Thyroid gland (tissue), 4 donors: ENCODE data around the gene FAM13C. TPM values are rescaled to one million over a fixed set of nuclear protein-coding genes. Genes with fewer than 3 reads are reported as not detected.
A peak's percentile ranks its signal among the peaks of the same experiment; 100 is the strongest.

Experiments used
- DNase-seq, 2 donors: peaks; one replicate each; pipeline ENCODE4 v3.0.0-alpha.2; 2019
- H3K27ac ChIP-seq, 3 donors: fragments of 200-600 bp; sonication (generic); 1 replicate in 2 of 3; 2 replicates in 1 of 3; pipeline ENCODE4 v1.5.1; 2016 to 2019; ENCODE audit warnings: mild to moderate bottlenecking in 1 of 3, moderate library complexity in 1 of 3
- H3K27me3 ChIP-seq: fragments of 200-600 bp; sonication (generic); one replicate; pipeline ENCODE4 v1.5.1; 2019
- H3K36me3 ChIP-seq, 2 donors: fragments of 200-600 bp; sonication (generic); one replicate each; pipeline ENCODE4 v1.5.1; 2016 to 2019
- H3K4me1 ChIP-seq, 2 donors: fragments of 200-600 bp; sonication (generic); one replicate each; pipeline ENCODE4 v1.5.1; 2017 to 2019
- H3K4me3 ChIP-seq, 3 donors: fragments of 200-600 bp; sonication (generic); replicated peaks in 1 of 3; 1 replicate in 2 of 3; 2 replicates in 1 of 3; pipeline ENCODE4 v1.5.1; 2016; ENCODE audit warnings: mild to moderate bottlenecking in 1 of 3
- H3K9me3 ChIP-seq: fragments of 200-600 bp; sonication (generic); one replicate; pipeline ENCODE4 v1.5.1; 2017
- POLR2A ChIP-seq, 2 donors: fragments of 450-650 bp; IDR thresholded peaks; one replicate each; pipeline ENCODE4 v1.6.1; 2017; ENCODE audit warnings: antibody characterized with exemption in 2 of 2, mild to moderate bottlenecking in 2 of 2, moderate library complexity in 1 of 2
- WGBS, 2 donors: methylation state at CpG; one replicate each; pipeline ENCODE4 v1.1.5; 2017; 5-methylcytosine and 5-hydroxymethylcytosine counted together
- intact Hi-C: fragments of 100-400 bp; cut with DNase I; formaldehyde crosslinking; loops from one replicate; pipeline ENCODE4 v1.15.1; 2023
- total RNA-seq, 4 donors: library from RNA; depleted of rRNA; stranded (reverse); fragments of >200 nt; gene quantifications; one replicate each; pipeline ENCODE4 v1.2.3, GENCODE V29; 2016
- TF ChIP-seq, protein P1 (sequence below), 6 experiments: fragments of 200-600 bp in 3 of 6; fragments of 450-650 bp in 3 of 6; sonication (generic) in 3 of 6; IDR thresholded peaks; one replicate each; pipeline ENCODE4 v1.5.1; 2016 to 2019; ENCODE audit warnings: antibody characterized with exemption in 6 of 6, mild to moderate bottlenecking in 2 of 6, inconsistent platforms in 1 of 6, moderate library complexity in 1 of 6

The FAM13C gene
- total RNA-seq, 4 donors from 2014 or later, result 11.3 to 16.5 (median 14.3) TPM

DNA sequence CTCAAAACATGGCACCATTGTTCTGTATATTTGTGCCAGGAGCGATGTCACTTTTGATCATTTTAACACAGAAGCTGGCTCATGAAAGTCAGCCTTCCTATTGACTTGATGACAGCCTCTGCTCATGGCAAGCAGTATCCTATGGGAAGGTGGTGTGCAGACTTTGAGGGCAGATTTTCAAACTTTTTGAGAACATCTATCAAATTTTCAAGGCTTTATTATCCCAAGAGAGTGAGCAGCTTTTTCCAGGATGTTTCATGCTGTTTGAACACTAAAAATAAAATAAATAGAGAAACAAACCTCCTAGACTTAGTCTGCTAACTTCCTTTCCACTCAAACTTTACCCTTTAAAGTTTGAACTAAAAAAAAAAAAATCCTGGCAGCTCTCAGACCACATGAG lies 20.3 kb downstream of the FAM13C start:
- no peaks in the 10 kb centered on the region for H3K9me3 ChIP-seq
- peak overlapping the region in 2 of 3 donors; percentile 27 to 47 for H3K27ac ChIP-seq
- H3K27me3 ChIP-seq, result no peaks in the 10 kb centered on the region
- intact Hi-C loops, result no loop called here
- WGBS, 2 donors, result 83 to 88% methylated on average over 1 of the region's 1 CpG
- TF ChIP-seq POLR2A (IDR thresholded peaks at IDR 0.05), result no peak
- TF ChIP-seq, protein P1, sequence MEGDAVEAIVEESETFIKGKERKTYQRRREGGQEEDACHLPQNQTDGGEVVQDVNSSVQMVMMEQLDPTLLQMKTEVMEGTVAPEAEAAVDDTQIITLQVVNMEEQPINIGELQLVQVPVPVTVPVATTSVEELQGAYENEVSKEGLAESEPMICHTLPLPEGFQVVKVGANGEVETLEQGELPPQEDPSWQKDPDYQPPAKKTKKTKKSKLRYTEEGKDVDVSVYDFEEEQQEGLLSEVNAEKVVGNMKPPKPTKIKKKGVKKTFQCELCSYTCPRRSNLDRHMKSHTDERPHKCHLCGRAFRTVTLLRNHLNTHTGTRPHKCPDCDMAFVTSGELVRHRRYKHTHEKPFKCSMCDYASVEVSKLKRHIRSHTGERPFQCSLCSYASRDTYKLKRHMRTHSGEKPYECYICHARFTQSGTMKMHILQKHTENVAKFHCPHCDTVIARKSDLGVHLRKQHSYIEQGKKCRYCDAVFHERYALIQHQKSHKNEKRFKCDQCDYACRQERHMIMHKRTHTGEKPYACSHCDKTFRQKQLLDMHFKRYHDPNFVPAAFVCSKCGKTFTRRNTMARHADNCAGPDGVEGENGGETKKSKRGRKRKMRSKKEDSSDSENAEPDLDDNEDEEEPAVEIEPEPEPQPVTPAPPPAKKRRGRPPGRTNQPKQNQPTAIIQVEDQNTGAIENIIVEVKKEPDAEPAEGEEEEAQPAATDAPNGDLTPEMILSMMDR (IDR thresholded peaks at IDR 0.05), result no peak
- H3K36me3 ChIP-seq, result no peaks in the 10 kb centered on the region
- H3K4me1 ChIP-seq, result peaks cover 30 to 31% of the 10 kb centered on the region in 2 donors
- H3K4me3 ChIP-seq, result no peak overlapping the region
- DNase-seq, result no peak

DNA sequence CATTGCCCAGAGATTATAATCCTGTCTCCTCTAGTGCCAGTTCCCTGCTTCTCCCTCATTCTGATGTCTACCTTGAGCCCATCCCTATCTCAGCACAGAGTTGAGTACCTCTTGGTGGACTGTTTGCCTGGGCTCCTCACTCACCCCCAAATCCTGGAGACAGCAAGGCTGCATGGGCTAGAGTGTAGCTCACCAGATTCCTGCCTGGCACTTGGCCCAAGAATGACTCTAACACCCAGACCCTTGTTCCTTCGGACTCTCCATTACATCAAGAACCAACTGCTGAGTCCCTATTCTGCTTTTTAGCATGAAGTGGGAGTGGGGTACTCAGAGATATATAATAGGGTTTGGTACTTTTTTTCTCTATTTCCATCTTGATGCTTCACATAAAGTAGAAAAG lies 22.1 kb downstream of the FAM13C start:
- Histone ChIP-seq H3K27me3 (no peaks in the 10 kb centered on the region), H3K4me3 (no peak overlapping the region), H3K4me1 (peaks cover 35 to 39% of the 10 kb centered on the region in 2 donors), H3K27ac (peak overlapping the region in 1 of 3 donors; percentile 48), H3K9me3 (no peaks in the 10 kb centered on the region), H3K36me3 (no peaks in the 10 kb centered on the region)
- intact Hi-C loops, result no loop called here
- 81 to 86% methylated on average over 1 of the region's 1 CpG for WGBS, 2 donors
- DNase-seq, result no peak
- TF ChIP-seq, protein P1 (IDR thresholded peaks at IDR 0.05), result no peak
- TF ChIP-seq POLR2A (IDR thresholded peaks at IDR 0.05), result no peak

DNA sequence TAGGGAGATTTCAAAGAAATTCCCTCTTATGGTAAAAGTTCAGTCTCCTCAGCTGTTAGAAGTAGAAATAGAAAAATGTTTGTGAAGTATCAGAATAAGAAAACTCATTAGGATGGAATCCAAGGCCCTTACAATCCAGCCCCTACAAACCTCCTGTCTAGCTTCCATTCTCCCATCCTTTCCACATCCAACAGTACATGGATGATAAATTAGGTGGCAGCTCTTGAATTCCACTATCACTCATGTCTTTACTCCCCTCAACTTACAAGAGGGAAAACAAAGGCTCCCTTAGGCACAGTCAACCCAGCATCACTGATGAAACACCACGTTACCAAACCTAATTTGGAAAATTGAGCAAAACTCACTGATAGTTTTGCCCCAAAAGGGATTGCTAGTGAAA lies 23.0 kb downstream of the FAM13C start:
- H3K36me3 ChIP-seq, result no peaks in the 10 kb centered on the region
- peak overlapping the region in 1 of 3 donors; percentile 48 for H3K27ac ChIP-seq
- no peak overlapping the region for H3K4me3 ChIP-seq
- intact Hi-C loops, result no loop called here
- WGBS, 2 donors, result 75 to 89% methylated on average over 1 of the region's 1 CpG
- TF ChIP-seq POLR2A (IDR thresholded peaks at IDR 0.05), result no peak
- TF ChIP-seq, protein P1 (IDR thresholded peaks at IDR 0.05), result no peak
- H3K9me3 ChIP-seq, result no peaks in the 10 kb centered on the region
- DNase-seq, result no peak
- H3K27me3 ChIP-seq, result no peaks in the 10 kb centered on the region
- H3K4me1 ChIP-seq, result peaks cover 35 to 39% of the 10 kb centered on the region in 2 donors

DNA sequence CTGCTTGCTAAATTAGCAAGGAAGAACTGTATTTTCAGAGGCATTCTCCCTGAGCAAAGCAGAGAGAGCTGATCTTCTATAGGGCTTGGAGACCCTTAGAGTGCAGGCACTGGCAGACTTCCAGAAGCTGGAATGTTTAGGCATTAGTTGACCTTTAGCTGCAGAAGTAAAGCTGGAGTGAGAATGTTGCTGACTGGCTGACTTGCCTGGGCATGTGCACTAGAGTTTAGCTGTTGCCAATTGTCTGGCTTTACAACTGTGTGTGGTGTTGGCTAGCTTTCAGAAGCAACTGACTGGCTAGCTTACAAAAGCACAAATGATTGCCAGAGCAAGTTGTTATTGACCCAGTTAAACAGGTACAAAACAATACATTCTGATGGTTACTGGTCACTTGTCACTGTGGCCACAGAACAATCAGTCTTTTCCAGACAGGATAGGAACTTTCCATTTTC lies 25.1 kb downstream of the FAM13C start:
- Histone ChIP-seq H3K4me3 (no peak overlapping the region), H3K4me1 (peaks cover 36 to 46% of the 10 kb centered on the region in 2 donors), H3K27me3 (no peaks in the 10 kb centered on the region), H3K9me3 (no peaks in the 10 kb centered on the region), H3K27ac (peak overlapping the region; percentile 75 to 83 (median 77)), H3K36me3 (no peaks in the 10 kb centered on the region)
- peak; percentile 64 to 68 for DNase-seq
- intact Hi-C loops, result no loop called here
- TF ChIP-seq, protein P1 (IDR thresholded peaks at IDR 0.05), result no peak
- TF ChIP-seq POLR2A (IDR thresholded peaks at IDR 0.05), result no peak

DNA sequence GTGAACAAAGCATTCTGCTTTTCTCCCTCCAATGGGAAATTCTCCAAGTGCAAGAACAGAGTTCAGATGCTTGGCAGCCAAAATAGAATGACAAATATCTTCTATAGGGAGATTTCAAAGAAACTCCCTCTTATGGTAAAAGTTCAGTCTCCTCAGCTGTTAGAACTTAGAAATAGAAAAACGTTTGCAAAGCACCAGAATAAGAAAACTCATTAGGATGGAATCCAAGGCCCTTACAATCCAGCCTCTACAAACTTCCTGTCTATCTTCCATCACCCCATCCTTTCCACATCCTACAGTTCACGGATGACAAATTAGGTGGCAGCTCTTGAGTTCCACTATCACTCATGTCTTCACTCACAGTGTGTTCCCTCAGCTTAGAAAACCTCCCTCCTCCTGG lies 25.7 kb downstream of the FAM13C start:
- Histone ChIP-seq H3K4me3 (no peak overlapping the region), H3K27me3 (no peaks in the 10 kb centered on the region), H3K9me3 (no peaks in the 10 kb centered on the region), H3K36me3 (no peaks in the 10 kb centered on the region), H3K27ac (peak overlapping the region; percentile 75 to 83 (median 77)), H3K4me1 (peaks cover 30 to 40% of the 10 kb centered on the region in 2 donors)
- intact Hi-C loops, result no loop called here
- 14 to 23% methylated on average over 2 of the region's 2 CpGs for WGBS, 2 donors
- DNase-seq, result no peak
- TF ChIP-seq POLR2A (IDR thresholded peaks at IDR 0.05), result no peak
- TF ChIP-seq, protein P1 (IDR thresholded peaks at IDR 0.05), result no peak
